HepG2 (cell line): ENCODE results near the gene ZFYVE28. TPM values are rescaled to one million over a fixed set of nuclear protein-coding genes. Genes with fewer than 3 reads are reported as not detected.
A peak's percentile ranks its signal among the peaks of the same experiment; 100 is the strongest.

Experiments
- ATAC-seq: fragments of 200-7000 bp; cut with Tn5 transposase; 3 replicates; pipeline ENCODE4 v1.9.1; 2020; ENCODE audit warnings: mild to moderate bottlenecking, moderate library complexity
- BruUV-seq: library from RNA; stranded (reverse); fragments of 400-500 nt; replicated peaks from 2 replicates; lab custom pipeline; 2021; lab: Mats Ljungman, UMichigan
- CTCF ChIA-PET: fragments of 300-600 bp; formaldehyde crosslinking; extraction: SDS; loops from one replicate; lab custom pipeline; 2021; ENCODE audit warnings: low total read pairs, inconsistent platforms, low intra/inter-chr PET ratio; lab: Yijun Ruan, JAX
- POLR2A ChIA-PET: fragments of 350-600 bp; sonication (Branson Sonifier 250); formaldehyde crosslinking; loops from one replicate; lab custom pipeline; 2020; ENCODE audit warnings: antibody characterized with exemption, inconsistent platforms; lab: Yijun Ruan, JAX
- DNase-seq: peaks from one replicate; pipeline ENCODE4 v3.0.0-alpha.2; 2015; ENCODE audit warnings: low spot score
- FAIRE-seq: peaks from 3 replicates; lab custom pipeline; 2011; peaks lifted over from hg19 to GRCh38; lab: Jason Lieb, UNC
- H2AFZ ChIP-seq: one replicate; pipeline ENCODE4 v1.6.1; 2011; ENCODE audit warnings: low read length, inconsistent platforms
- H3K27ac ChIP-seq: fragments of 300-600 bp; 3 replicates; pipeline ENCODE4 v1.8.0; 2011; ENCODE audit warnings: mixed run types, mild to moderate bottlenecking, mixed read lengths, low read length, inconsistent platforms; ENCODE audit not compliant: insufficient read depth; ENCODE audit errors: extremely low read length
- H3K27me3 ChIP-seq, 2 experiments: fragments of 200-600 bp in 1 of 2; 2 replicates in 1 of 2; 3 replicates in 1 of 2; pipeline versions ENCODE4 v1.6.0 to v1.8.0; 2011; ENCODE audit warnings: low read length in 2 of 2, mild to moderate bottlenecking in 2 of 2, moderate library complexity in 2 of 2, inconsistent platforms in 1 of 2; ENCODE audit not compliant: insufficient read depth in 2 of 2, control insufficient read depth in 1 of 2
- H3K36me3 ChIP-seq, 2 experiments: fragments of 200-600 bp in 1 of 2; replicated peaks in 1 of 2; 2 replicates in 1 of 2; 3 replicates in 1 of 2; pipeline versions ENCODE4 v1.5.1 to v1.8.0; 2011; ENCODE audit warnings: low read length in 2 of 2, inconsistent platforms in 1 of 2; ENCODE audit not compliant: insufficient read depth in 2 of 2, control insufficient read depth in 1 of 2
- H3K4me1 ChIP-seq: 2 replicates; pipeline ENCODE4 v1.5.1; 2012; ENCODE audit warnings: low read length, inconsistent platforms; ENCODE audit not compliant: insufficient read depth
- H3K4me2 ChIP-seq: 2 replicates; pipeline ENCODE4 v1.6.0; 2011; ENCODE audit warnings: low read depth, low read length, inconsistent platforms
- H3K4me3 ChIP-seq, 3 experiments: fragments of 200-600 bp in 1 of 3; sonication (generic), shearing (Covaris generic) in 1 of 3; replicated peaks in 1 of 3; 2 replicates each; pipeline ENCODE4 v1.5.1; 2011 to 2016; ENCODE audit warnings: low read length in 3 of 3, inconsistent platforms in 2 of 3, low read depth in 2 of 3, mild to moderate bottlenecking in 2 of 3, control low read depth in 1 of 3, mixed read lengths in 1 of 3; ENCODE audit not compliant: insufficient read depth in 1 of 3
- H3K79me2 ChIP-seq: one replicate; pipeline ENCODE4 v1.6.1; 2011; ENCODE audit warnings: low read length, inconsistent platforms; ENCODE audit not compliant: insufficient read depth
- H3K9ac ChIP-seq: 2 replicates; pipeline ENCODE4 v1.6.0; 2011; ENCODE audit warnings: mild to moderate bottlenecking, low read depth, low read length, inconsistent platforms; ENCODE audit not compliant: insufficient read depth
- H3K9me3 ChIP-seq: 2 replicates; pipeline ENCODE4 v1.5.1; 2012; ENCODE audit warnings: mild to moderate bottlenecking, low read length
- H4K20me1 ChIP-seq: 2 replicates; pipeline ENCODE4 v1.6.0; 2011; ENCODE audit warnings: inconsistent platforms, mild to moderate bottlenecking, low read length, moderate library complexity; ENCODE audit not compliant: insufficient read depth
- ARID2 ChIP-seq: sonication (generic); formaldehyde crosslinking; IDR thresholded peaks from 2 replicates; pipeline ENCODE4 v1.8.1; 2022; ENCODE audit warnings: mild to moderate bottlenecking, missing genetic modification reagents, borderline replicate concordance
- ARNT2 ChIP-seq: sonication (generic); formaldehyde crosslinking; IDR thresholded peaks from 2 replicates; pipeline ENCODE4 v1.8.0; 2022; ENCODE audit warnings: mild to moderate bottlenecking, low read depth, missing genetic modification reagents, moderate library complexity
- CEBPZ ChIP-seq: IDR thresholded peaks from 2 replicates; pipeline ENCODE4 v1.6.1; 2012; ENCODE audit warnings: low read length, improper control_type of control experiment
- ETV5 ChIP-seq: IDR thresholded peaks from 2 replicates; pipeline ENCODE4 v1.6.1; 2018; ENCODE audit warnings: missing biosample characterization, missing genetic modification reagents, inconsistent platforms, borderline replicate concordance
- IKZF5 ChIP-seq: IDR thresholded peaks from 2 replicates; pipeline ENCODE4 v1.6.1; 2018; ENCODE audit warnings: missing genetic modification reagents, mild to moderate bottlenecking, missing compliant biosample characterization
- KLF13 ChIP-seq: sonication (generic); formaldehyde crosslinking; IDR thresholded peaks from 2 replicates; pipeline ENCODE4 v1.4.0; 2020; ENCODE audit warnings: mild to moderate bottlenecking, missing genetic modification reagents
- MTF1 ChIP-seq: sonication (generic); formaldehyde crosslinking; IDR thresholded peaks from 2 replicates; pipeline ENCODE4 v1.5.0; 2020; ENCODE audit warnings: missing genetic modification reagents
- SCMH1 ChIP-seq: sonication (generic); formaldehyde crosslinking; IDR thresholded peaks from 2 replicates; pipeline ENCODE4 v1.9.0; 2021; ENCODE audit warnings: missing genetic modification reagents, mild to moderate bottlenecking, borderline replicate concordance
- SMAD3 ChIP-seq: sonication (generic); formaldehyde crosslinking; IDR thresholded peaks from 2 replicates; pipeline ENCODE4 v1.4.0; 2020; ENCODE audit warnings: missing genetic modification reagents
- SOX5 ChIP-seq: IDR thresholded peaks from 2 replicates; pipeline ENCODE4 v1.6.1; 2016; ENCODE audit warnings: borderline replicate concordance
- STAG1 ChIP-seq: sonication (generic); formaldehyde crosslinking; IDR thresholded peaks from 2 replicates; pipeline ENCODE4 v1.4.0; 2020; ENCODE audit warnings: missing genetic modification reagents
- YEATS2 ChIP-seq: sonication (generic); formaldehyde crosslinking; IDR thresholded peaks from 2 replicates; pipeline ENCODE4 v1.4.0; 2020; ENCODE audit warnings: missing genetic modification reagents, borderline replicate concordance
- ZBTB7B ChIP-seq: sonication (generic); formaldehyde crosslinking; IDR thresholded peaks from 2 replicates; pipeline ENCODE4 v1.4.0; 2020; ENCODE audit warnings: missing genetic modification reagents
- ZNF12 ChIP-seq: sonication (generic); formaldehyde crosslinking; IDR thresholded peaks from 2 replicates; pipeline ENCODE4 v1.5.0; 2020; ENCODE audit warnings: missing genetic modification reagents
- ZNF839 ChIP-seq: sonication (generic); formaldehyde crosslinking; IDR thresholded peaks from 2 replicates; pipeline ENCODE4 v1.4.0; 2020; ENCODE audit warnings: missing genetic modification reagents, mild to moderate bottlenecking, borderline replicate concordance
- WGBS: methylation state at CpG from one replicate; pipeline ENCODE4 v1.1.6; 2017; ENCODE audit warnings: low lambda C conversion rate; 5-methylcytosine and 5-hydroxymethylcytosine counted together
- in situ Hi-C: cut with HindIII; loops from 2 replicates; pipeline ENCODE4 v1.10.0; 2017; ENCODE audit warnings: low pct_unique_long_range_greater_than_20kb; ENCODE audit not compliant: extremely low pct_ligation_motif_present
- intact Hi-C: fragments of 100-400 bp; cut with micrococcal nuclease; formaldehyde crosslinking; loops from one replicate; pipeline ENCODE4 v1.10.0; 2022; ENCODE audit not compliant: unreplicated experiment
- polyA plus RNA-seq, 8 experiments: library from polyadenylated mRNA; depleted of rRNA in 3 of 8; stranded (reverse) in 7 of 8; unstranded in 1 of 8; fragments of >200 nt; fragmentation: Illumina TruSeq in 4 of 8; extraction: Trizol in 4 of 8; gene quantifications; 2 replicates each; pipeline versions ENCODE4 v1.2.1 to v1.2.3, GENCODE V29; 2011 to 2016; ENCODE audit warnings: low read depth in 4 of 8, missing spikeins in 1 of 8, mixed read lengths in 1 of 8; ENCODE audit not compliant: insufficient read depth in 1 of 8
- total RNA-seq, 5 experiments: library from RNA; depleted of rRNA; stranded (reverse); fragments of >200 nt; fragmentation: Illumina TruSeq; extraction: Trizol; gene quantifications; 2 replicates each; pipeline ENCODE4 v1.2.3, GENCODE V29; 2016; ENCODE audit warnings: low read depth in 1 of 5
- TF ChIP-seq, protein P1 (sequence below): IDR thresholded peaks from 2 replicates; pipeline ENCODE4 v1.6.1; 2016; ENCODE audit warnings: missing genetic modification reagents, missing compliant biosample characterization

Gene ZFYVE28
- total and polyA plus RNA-seq, 2 of the 13 experiments (the other 11 are each of a cell fraction or from before 2014, with no cell fraction given) = 0.12 to 0.22 TPM

DNA sequence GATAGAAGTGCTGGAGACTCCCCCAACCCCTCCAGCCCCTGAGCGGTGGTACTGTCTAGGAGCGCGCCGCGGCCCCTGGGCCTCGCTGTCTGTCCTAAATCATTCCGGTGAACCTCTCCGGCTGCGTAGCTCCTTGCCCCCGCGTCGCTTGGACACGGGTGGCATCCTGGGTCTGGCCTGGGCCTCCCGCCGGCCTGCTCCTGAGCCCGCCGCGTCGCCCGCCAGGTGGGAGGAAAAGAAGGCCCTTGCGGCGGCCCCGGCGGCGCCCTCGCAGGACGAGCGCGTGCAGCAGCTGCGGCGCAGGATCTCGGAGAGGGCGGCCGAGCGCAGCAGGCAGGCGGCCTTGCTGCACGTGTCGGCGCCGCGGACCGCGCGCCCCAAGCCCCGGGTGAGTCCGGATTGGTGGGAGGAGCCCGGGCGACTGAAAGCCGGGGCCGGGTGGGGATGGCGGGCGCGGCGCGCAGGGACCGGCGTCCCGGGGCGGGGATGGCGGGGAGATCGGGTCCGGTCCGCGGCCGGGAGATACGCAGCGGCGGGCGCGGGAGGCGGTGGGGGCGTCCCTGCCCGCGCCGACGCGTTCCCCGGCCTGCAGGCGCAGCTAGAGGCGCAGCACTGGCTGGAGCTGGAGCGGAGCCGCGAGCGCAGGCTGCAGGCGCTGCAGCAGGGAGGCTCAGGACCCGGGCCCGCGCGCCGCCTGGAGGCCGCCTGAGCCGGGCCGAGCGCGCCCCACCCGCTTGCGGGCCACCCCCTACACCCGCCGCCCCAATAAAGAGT, 44.0 kb upstream of the ZFYVE28 start:
- no peaks in the 10 kb centered on the region for H4K20me1 ChIP-seq
- no peak overlapping the region for H3K27ac ChIP-seq
- ATAC-seq (peak; percentile 91), DNase-seq (peak; percentile 30), FAIRE-seq (no peak)
- H3K36me3 ChIP-seq = no peaks in the 10 kb centered on the region; a peak in 1 of 5 replicates
- intact Hi-C loops (loop anchor here (1.0 to 10.0 kb wide), 3 partner anchors 22 to 243 kb away; partner anchors contain the start of genes HAUS3 and POLN), in situ Hi-C loops (no loop called here)
- BruUV-seq = no TSS peak
- H3K9ac ChIP-seq = no peak overlapping the region
- peaks cover 6 to 43% of the 10 kb centered on the region in 2 experiments for H3K27me3 ChIP-seq
- H3K4me3 ChIP-seq = peak overlapping the region; percentile 37 to 66 (median 48); a peak in 4 of 6 replicates
- ChIA-PET CTCF (interaction anchor here (0.8 to 1.4 kb wide), 2 partner anchors 21 to 242 kb away, joined by 4 to 6 read pairs; no protein-coding TSS in a partner anchor), POLR2A (interaction anchor here (0.5 kb wide), 1 partner anchor 74 kb away, joined by 5 read pairs; the partner anchor contains the start of gene FAM193A)
- H3K4me2 ChIP-seq = peak overlapping the region; percentile 58
- no peak overlapping the region for H2AFZ ChIP-seq
- no peaks in the 10 kb centered on the region for H3K9me3 ChIP-seq
- no peaks in the 10 kb centered on the region for H3K79me2 ChIP-seq
- peaks cover 45% of the 10 kb centered on the region for H3K4me1 ChIP-seq
- WGBS = 69% methylated on average over 7 of the region's 99 CpGs
- no peak for TF ChIP-seq ARID2 (CRISPR knock-in tag)
- TF ChIP-seq ZBTB7B = peak; percentile 54; the same call in 1 of the 2 replicates
- no peak for TF ChIP-seq ETV5 (CRISPR knock-in tag)
- 0 out of 2 replicates have a peak, but pooled peaks have one; percentile 16 for TF ChIP-seq ZNF12 (CRISPR knock-in tag)
- TF ChIP-seq ARNT2 (CRISPR knock-in tag) = peak; percentile 96
- TF ChIP-seq SCMH1 = no peak
- TF ChIP-seq, protein P1, sequence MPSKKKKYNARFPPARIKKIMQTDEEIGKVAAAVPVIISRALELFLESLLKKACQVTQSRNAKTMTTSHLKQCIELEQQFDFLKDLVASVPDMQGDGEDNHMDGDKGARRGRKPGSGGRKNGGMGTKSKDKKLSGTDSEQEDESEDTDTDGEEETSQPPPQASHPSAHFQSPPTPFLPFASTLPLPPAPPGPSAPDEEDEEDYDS = no peak
- 0 out of 2 replicates have a peak, but pooled peaks have one; percentile 56 for TF ChIP-seq KLF13
- no peak for TF ChIP-seq YEATS2 (CRISPR knock-in tag)
- no peak for TF ChIP-seq SOX5 (CRISPR knock-in tag)
- TF ChIP-seq ZNF839 (CRISPR knock-in tag) = no peak
- TF ChIP-seq IKZF5 (CRISPR knock-in tag) = no peak
- peak; percentile 54 for TF ChIP-seq STAG1 (CRISPR knock-in tag)
- TF ChIP-seq SMAD3 (CRISPR knock-in tag) = no peak
- 0 out of 2 replicates have a peak, but pooled peaks have one; percentile 28 for TF ChIP-seq MTF1
- no peak for TF ChIP-seq CEBPZ
